Hepatic stellate cell (primary cell): ENCODE data around the gene ITGBL1.
A peak's percentile ranks its signal among the peaks of the same experiment; 100 is the strongest.

Experiments used
- DNase-seq: peaks from one replicate; pipeline ENCODE4 v3.0.0; 2011; ENCODE audit warnings: low spot score

The ITGBL1 gene

DNA sequence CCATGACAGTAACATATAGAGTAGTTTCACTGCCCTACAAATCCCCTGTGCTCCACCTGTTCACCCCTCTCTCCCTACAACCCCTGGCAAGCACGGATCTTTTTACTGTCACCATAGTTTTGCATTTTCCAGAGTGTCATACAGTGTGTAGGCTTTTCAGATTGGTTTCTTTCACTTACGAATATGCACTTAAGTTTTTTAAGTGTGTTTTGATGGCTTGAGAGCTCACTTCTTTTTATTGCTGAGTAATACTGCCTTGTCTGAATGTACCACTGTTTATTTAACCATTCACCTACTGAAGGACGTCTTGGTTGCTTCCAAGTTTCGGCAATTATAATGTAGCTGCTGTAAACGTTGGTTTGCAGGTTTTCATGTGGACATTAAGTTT lies 175.1 kb downstream of the ITGBL1 start:
- no peak for DNase-seq

GRCh38 chr13:101628900-101629299 lies 176.4 kb downstream of the ITGBL1 start:
- no peak for DNase-seq

GRCh38 chr13:101631395-101631794 lies 178.9 kb downstream of the ITGBL1 start:
- DNase-seq = no peak

DNA sequence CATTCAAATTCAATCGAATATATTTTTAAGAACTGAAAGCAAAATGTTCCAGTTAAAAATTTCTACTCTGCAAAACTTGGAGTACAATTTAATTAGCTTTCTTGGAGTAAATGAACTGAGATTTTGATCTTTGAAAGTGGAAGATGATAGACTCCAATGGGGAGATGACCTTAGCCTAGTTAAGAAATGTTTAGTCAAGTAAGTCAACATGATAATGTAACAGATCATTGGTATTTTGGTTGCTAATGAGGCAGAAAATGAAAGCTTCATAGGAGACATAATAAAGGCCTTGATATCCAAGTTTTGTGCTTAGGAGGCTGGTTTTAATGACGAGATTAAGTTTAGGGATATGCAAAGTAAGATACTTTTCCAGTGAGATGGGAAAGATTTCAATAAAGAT lies 181.7 kb downstream of the ITGBL1 start:
- DNase-seq = no peak

- DNase-seq = no peak
Observed at GRCh38 chr13:101639711-101640110, 187.2 kb downstream of the ITGBL1 start.

GRCh38 chr13:101640788-101641400 lies 188.4 kb downstream of the ITGBL1 start:
- peak; percentile 26 for DNase-seq

DNA sequence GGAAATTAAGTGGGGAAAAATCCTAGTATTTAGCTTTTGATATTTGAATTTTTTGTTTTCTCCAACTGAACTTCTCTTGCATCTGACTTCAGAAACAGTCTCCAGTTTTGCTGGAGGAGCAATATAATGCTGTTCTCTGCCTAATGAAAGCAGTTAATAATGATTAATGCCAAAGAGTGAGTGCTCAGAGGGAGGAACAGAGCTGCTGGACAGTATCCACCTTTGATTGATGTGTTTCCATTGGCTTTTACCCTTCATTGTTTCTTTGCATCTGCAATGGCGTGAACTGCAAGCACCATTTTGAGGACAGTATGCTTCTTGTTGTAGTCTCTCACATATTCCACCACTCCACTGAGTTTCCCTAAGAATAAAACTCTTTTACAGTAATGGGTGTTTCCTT lies 193.4 kb downstream of the ITGBL1 start:
- no peak for DNase-seq

DNA sequence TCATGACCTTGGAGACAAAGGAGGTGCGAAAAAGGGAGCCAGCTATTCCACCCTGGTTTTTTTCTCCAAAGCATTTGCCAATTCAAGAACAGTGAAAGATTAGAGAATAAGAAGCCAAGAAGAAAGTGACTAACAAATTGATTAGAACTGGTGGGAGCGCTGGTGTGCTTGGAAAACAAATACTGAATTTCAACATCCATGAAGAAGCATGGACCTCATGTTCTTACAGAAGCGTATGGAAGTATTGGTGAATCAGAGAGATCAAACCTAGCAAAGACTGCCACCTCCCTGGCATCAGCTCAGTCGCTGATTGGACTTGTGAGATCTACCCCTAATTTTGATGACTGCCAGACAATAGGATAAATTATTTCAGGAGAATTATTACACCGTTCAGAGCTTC lies 195.3 kb downstream of the ITGBL1 start:
- no peak for DNase-seq

DNA sequence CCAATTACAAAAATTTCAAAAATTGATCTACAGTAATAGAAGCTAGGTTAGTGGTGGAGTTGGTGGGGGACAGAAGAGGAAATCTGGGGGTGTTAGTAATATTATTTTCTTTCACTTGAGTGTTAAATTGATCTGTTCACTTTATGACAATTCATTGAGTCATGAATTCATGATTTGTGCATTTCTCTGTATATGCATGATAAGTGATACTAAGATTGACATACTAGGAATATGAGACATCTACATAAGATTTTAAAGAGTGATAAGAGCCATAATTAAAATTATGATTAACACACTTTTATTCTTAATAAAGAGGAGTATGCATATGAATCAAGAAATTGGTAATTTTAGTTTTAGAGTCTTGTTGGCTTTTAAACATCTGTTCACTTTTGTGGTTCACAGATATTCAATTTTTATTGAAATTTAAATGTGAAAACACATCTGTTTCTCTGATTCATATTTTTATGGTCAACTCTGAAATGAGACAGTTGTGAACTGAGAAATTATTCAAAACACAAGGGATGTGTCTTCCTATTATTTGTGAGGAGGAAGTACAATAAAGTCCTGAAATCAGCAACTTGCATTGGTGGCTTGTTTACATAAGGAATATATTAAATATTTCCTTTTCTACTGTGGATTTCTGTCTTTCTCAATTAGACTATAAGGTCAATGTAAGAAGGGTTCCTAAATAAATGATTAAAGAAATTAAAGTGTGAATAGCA lies 196.5 kb downstream of the ITGBL1 start:
- no peak for DNase-seq

- DNase-seq = no peak
Observed at GRCh38 chr13:101649488-101650126, 197.1 kb downstream of the ITGBL1 start.

GRCh38 chr13:101654883-101655282 lies 202.4 kb downstream of the ITGBL1 start:
- no peak for DNase-seq

DNA sequence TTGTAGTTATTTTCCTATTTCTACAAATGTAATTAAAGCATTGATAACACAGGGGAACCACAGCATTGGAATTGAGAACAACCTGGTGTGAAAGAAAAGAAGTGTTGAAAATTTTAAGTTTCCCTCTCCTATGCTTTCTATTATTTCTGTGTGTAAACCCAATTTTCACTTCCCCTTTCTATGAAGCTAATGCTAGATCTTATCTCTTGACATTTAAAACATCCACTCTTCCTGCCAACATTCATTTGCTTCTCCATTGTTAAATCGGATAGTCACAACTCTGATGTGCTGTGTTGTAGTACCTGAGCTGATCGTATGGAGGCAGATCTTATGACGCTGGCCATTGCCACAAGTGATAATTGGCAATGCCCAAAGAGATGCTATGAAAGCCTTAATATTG lies 203.0 kb downstream of the ITGBL1 start:
- DNase-seq = no peak

- DNase-seq = no peak
Observed at GRCh38 chr13:101660711-101661110, 208.2 kb downstream of the ITGBL1 start.

GRCh38 chr13:101661839-101662238 lies 209.4 kb downstream of the ITGBL1 start:
- no peak for DNase-seq

DNA sequence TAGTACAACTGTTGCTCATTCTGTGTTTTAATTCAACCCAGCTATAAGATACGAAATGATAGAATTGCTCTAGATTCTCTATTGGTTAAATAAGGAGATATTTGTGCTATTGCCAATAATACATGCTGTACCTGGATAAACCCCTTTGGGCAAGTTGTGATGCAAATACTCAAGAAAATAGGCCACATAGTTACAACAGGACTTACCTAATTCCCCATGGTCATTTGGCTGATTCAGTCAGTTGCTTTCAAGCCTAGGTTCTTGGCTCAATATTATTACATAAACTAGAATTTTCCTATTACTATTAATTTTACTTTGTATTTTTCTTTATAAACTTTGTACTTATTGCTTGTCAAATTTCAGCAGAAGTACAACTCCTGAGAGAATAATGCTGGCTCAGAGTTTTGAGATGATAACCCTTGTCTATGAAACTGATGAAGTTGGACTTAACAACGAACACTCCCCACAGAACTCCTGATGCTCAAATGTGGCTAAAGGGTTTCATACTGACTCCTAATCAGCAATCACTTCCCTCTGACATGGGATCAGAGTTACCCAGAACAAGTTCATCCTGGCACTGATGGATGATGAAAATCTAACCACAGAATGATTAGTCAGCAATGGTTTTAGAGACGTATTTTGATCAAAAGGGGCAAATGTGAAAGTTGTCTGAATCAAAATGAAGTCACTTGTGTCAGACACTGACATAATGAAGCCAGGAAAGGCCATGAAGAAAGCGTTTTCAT lies 221.1 kb downstream of the ITGBL1 start:
- DNase-seq = no peak

- DNase-seq = no peak
Observed at GRCh38 chr13:101681834-101682233, 229.4 kb downstream of the ITGBL1 start.

GRCh38 chr13:101686003-101686402 lies 233.5 kb downstream of the ITGBL1 start:
- DNase-seq = no peak

- no peak for DNase-seq
Observed at GRCh38 chr13:101690871-101691270, 238.4 kb downstream of the ITGBL1 start.

DNA sequence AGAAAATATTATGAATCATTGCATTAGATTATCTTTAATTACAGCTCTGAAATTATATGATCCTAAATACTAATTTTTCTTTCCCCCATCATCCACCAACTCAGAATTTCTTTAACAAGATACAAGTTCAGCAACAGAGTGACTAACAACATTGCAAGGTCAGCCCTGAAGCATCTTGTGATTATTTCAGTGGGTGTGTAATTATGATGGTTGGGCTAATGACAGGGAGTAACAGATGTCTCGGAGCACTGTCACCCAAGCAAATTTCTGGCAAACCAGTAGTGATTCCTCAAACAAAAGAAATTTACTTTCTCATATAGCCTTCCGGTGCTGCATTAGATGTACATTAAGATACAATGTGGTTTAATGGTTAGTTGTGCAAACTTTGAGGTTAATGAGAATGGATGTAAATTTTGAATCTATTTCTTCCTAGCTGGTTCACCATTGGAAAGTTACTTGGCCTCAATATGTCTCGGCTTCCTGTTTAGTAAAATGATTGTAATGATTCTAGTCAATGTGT lies 238.9 kb downstream of the ITGBL1 start:
- DNase-seq = no peak

DNA sequence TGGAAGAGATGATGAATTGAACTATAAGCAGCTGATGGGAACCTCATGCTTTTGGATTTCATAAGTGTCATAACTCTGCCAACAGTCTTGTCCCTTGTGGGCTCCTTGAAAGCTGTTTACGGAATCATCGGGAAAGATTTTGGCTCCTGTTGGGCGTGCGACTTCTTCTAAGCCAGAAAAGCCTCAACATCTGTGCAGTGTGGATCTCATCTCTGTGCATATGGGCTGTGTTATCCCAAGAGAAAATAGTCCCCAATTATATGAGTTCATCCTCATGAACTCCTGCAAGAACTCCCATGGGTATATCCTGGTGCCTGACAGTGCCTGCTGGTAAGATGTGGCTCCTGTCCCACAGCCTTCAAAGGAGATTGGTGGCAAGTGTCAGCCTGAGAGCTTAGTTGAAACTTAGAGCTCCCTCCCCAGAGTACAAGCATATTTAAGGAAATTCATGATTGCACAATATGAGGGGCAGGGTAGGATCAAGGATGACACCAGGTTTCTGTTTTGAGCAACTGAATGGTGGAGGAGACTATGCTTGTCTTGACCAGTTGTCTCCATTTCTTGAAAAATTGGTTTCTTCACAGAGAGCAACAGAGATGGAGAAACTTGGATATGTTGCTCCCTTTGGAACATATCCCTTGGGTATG lies 243.5 kb downstream of the ITGBL1 start:
- DNase-seq = no peak

GRCh38 chr13:101697745-101698144 lies 245.3 kb downstream of the ITGBL1 start:
- DNase-seq = no peak

- DNase-seq = no peak
Observed at GRCh38 chr13:101698400-101698799, 245.9 kb downstream of the ITGBL1 start.
